ENCODE measurements around the gene SLCO1B1.
"Not testable (repeated sequence)": the region's sequence is repeated elsewhere in the genome, so short reads cannot be mapped to it uniquely, and the experiment has no call there.

The SLCO1B1 gene, protein sequence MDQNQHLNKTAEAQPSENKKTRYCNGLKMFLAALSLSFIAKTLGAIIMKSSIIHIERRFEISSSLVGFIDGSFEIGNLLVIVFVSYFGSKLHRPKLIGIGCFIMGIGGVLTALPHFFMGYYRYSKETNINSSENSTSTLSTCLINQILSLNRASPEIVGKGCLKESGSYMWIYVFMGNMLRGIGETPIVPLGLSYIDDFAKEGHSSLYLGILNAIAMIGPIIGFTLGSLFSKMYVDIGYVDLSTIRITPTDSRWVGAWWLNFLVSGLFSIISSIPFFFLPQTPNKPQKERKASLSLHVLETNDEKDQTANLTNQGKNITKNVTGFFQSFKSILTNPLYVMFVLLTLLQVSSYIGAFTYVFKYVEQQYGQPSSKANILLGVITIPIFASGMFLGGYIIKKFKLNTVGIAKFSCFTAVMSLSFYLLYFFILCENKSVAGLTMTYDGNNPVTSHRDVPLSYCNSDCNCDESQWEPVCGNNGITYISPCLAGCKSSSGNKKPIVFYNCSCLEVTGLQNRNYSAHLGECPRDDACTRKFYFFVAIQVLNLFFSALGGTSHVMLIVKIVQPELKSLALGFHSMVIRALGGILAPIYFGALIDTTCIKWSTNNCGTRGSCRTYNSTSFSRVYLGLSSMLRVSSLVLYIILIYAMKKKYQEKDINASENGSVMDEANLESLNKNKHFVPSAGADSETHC

DNA sequence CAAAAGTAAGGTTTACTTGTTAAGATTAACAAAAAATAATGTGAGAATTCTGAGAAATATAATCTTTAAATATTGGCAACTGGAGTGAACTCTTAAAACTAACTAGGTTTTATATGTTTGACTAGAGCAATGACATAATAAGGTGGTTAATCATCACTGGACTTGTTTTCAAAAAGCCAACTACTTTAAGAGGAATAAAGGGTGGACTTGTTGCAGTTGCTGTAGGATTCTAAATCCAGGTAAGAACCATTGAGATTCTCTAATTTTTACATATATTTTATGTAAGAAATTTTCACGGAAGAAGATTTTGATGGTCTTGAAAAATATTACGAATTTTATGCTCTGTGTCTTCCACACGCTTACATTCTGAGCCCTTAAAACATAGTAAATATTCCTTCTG lies at the start of gene SLCO1B1:
TSS of gene SLCO1B1 (plus strand) at position 197 of the 400 bp plus-strand sequence. CDS start 10,381 bp downstream, outside the sequence.
- no peak for DNase-seq (ENCODE audit: low read depth)
- TF ChIP-seq, protein P1, sequence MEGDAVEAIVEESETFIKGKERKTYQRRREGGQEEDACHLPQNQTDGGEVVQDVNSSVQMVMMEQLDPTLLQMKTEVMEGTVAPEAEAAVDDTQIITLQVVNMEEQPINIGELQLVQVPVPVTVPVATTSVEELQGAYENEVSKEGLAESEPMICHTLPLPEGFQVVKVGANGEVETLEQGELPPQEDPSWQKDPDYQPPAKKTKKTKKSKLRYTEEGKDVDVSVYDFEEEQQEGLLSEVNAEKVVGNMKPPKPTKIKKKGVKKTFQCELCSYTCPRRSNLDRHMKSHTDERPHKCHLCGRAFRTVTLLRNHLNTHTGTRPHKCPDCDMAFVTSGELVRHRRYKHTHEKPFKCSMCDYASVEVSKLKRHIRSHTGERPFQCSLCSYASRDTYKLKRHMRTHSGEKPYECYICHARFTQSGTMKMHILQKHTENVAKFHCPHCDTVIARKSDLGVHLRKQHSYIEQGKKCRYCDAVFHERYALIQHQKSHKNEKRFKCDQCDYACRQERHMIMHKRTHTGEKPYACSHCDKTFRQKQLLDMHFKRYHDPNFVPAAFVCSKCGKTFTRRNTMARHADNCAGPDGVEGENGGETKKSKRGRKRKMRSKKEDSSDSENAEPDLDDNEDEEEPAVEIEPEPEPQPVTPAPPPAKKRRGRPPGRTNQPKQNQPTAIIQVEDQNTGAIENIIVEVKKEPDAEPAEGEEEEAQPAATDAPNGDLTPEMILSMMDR (conservative IDR thresholded peaks at IDR 0.05; ENCODE audit: control insufficient read depth, insufficient read depth, low read depth, low read length) = no peak
- no peak within 1 kb of the TSS for H3K4me3 ChIP-seq (ENCODE audit: control insufficient read depth, low read depth, low read length)

DNA sequence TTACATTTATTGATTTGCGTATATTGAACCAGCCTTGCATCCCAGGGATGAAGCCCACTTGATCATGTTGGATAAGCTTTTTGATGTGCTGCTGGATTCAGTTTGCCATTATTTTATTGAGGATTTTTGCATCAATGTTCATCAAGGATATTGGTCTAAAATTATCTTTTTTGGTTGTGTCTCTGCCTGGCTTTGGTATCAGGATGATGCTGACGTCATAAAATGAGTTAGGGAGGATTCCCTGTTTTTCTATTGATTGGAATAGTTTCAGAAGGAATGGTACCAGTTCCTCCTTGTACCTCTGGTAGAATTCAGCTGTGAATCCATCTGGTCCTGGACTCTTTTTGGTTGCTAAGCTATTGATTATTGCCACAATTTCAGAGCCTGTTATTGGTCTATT lies 46.2 kb upstream of the SLCO1B1 start:
- not testable (repeated sequence) for DNase-seq (ENCODE audit: low read depth); H3K4me3 ChIP-seq (ENCODE audit: control insufficient read depth, low read depth, low read length)

DNA sequence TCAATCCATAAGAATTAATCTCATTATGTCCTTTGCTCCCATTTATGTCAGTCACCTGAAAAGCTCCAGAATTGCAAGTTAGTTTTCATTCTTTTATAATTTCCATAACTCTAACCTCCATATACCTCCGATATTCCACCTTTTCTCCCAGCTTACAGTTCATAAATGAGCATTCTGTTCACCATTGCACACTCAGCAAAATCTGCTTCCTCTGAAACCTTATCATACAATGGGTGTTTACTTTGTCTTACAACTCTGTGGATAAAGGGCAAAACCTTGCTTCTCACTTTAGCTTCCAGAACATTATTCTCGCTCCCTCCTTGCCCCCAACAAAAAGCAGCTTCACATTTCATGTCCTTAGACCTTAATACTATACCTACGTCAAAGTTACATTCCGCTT lies 19.3 kb upstream of the SLCO1B1 start:
- no peak for DNase-seq (ENCODE audit: low read depth)
- no peak overlapping the region for H3K4me3 ChIP-seq (ENCODE audit: control insufficient read depth, low read depth, low read length)
- TF ChIP-seq, protein P1 (conservative IDR thresholded peaks at IDR 0.05; ENCODE audit: control insufficient read depth, insufficient read depth, low read depth, low read length) = no peak

DNA sequence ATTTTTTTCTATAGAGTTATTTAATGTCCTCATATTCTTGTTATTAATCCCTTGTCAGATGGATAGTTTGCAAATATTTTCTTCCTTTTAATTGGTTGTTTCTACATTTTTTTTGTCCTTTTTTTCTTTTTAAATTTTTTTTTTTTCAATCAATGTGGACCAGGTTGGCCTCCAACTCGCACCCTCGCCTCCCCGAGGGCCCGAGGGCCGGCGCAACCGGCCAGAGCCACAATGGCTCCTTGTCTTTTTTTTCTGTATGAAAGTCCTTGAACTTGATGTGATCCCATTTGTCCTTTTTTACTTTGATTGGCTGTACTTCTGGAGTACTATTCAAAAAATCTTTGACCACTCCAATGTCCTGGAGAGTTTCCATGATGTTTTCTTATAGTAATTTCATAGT lies 17.7 kb upstream of the SLCO1B1 start:
- DNase-seq (ENCODE audit: low read depth) = no peak
- no peak overlapping the region for H3K4me3 ChIP-seq (ENCODE audit: control insufficient read depth, low read depth, low read length)
- TF ChIP-seq, protein P1 (conservative IDR thresholded peaks at IDR 0.05; ENCODE audit: control insufficient read depth, insufficient read depth, low read depth, low read length) = no peak

DNA sequence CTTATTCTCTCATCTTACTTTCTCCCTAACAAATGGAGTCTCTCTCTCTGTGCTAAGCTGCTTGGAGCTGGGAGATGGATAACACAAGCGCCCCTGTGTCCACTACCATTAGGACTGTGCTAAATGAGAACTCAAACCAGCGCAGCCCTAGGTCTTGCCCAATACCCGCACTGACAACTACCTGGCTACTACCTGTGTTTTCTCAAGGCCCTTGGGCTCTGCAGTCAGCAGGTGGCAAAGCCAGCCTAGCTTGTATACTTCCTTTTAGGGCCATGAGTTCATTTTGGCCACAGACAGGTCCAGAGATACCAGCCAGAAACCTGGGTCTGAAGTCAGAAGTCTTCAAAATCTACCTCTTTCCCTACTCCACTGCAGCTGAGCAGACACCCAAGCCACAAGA lies 13.0 kb upstream of the SLCO1B1 start:
- no peak for DNase-seq (ENCODE audit: low read depth)
- TF ChIP-seq, protein P1 (conservative IDR thresholded peaks at IDR 0.05; ENCODE audit: control insufficient read depth, insufficient read depth, low read depth, low read length) = no peak
- no peak overlapping the region for H3K4me3 ChIP-seq (ENCODE audit: control insufficient read depth, low read depth, low read length)

DNA sequence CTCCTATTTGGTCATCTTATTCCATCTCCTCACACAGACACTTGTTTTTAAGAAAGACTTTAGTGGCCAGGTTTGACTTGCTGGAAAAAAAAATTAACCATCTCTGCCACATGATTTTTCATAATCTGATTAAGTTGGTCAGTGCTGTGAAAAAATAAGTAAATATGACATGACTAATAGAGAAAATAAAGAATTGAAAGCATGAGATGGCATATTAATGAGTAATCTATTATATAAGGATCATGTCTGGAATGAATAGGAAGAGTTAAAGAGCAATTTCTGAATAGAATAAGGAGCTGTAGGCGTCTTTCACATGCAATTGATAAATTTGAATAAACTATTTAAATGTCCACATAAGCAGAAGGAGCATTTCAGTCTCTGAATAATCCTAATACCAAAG lies 12.2 kb upstream of the SLCO1B1 start:
- no peak for DNase-seq (ENCODE audit: low read depth)
- TF ChIP-seq, protein P1 (conservative IDR thresholded peaks at IDR 0.05; ENCODE audit: control insufficient read depth, insufficient read depth, low read depth, low read length) = no peak
- H3K4me3 ChIP-seq (ENCODE audit: control insufficient read depth, low read depth, low read length) = no peak overlapping the region

DNA sequence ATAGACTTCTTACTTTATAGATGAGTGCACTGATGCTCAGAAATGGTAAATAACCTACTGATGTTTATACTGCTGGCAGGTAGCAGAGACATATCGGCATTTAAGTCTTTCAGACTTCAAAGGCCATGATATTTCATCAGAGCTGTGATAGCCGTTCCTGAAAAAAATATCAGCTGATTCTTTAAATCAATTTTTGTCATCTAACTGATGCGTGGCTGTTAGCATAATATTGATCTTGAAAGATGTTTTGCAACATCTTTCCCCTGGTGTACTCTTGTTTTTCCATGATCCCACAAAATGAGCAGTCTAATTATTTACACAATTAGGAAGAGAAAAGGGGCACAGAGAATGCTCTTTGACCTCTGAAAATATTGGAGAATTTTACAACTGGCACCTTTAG lies 1.6 kb upstream of the SLCO1B1 start:
- TF ChIP-seq, protein P1 (conservative IDR thresholded peaks at IDR 0.05; ENCODE audit: control insufficient read depth, insufficient read depth, low read depth, low read length) = no peak
- no peak for DNase-seq (ENCODE audit: low read depth)

More for the DNA sequence above, 1.6 kb upstream of the SLCO1B1 start:
- no peak overlapping the region for H3K4me3 ChIP-seq (ENCODE audit: control insufficient read depth, low read depth, low read length)
